Lung (tissue), 12 donors: ENCODE measurements around the gene HBD. TPM values are rescaled to one million over a fixed set of nuclear protein-coding genes. Genes with fewer than 3 reads are reported as not detected.

Experiments used
- ATAC-seq: fragments of 200-7000 bp; cut with Tn5 transposase; one replicate; pipeline ENCODE4 v1.9.1; 2020; ENCODE audit warnings: moderate number of reproducible peaks; ENCODE audit not compliant: insufficient read depth, low FRiP score
- DNase-seq, 3 donors: peaks; one replicate each; pipeline ENCODE4 v3.0.0-alpha.2; 2013 to 2017
- H3K27ac ChIP-seq, 2 donors: one replicate each; pipeline ENCODE4 v1.5.1; 2013; ENCODE audit warnings: mild to moderate bottlenecking in 2 of 2, moderate library complexity in 2 of 2, control low read depth in 1 of 2, inconsistent platforms in 1 of 2, low read depth in 1 of 2, low read length in 1 of 2
- H3K27me3 ChIP-seq, 3 donors: one replicate each; pipeline ENCODE4 v1.5.1; 2013; ENCODE audit warnings: low read length in 2 of 3; ENCODE audit not compliant: control insufficient read depth in 3 of 3, insufficient read depth in 3 of 3
- H3K36me3 ChIP-seq, 4 donors: one replicate each; pipeline ENCODE4 v1.5.1; 2013; ENCODE audit warnings: low read length in 4 of 4, mild to moderate bottlenecking in 1 of 4, moderate library complexity in 1 of 4; ENCODE audit not compliant: control insufficient read depth in 4 of 4, insufficient read depth in 4 of 4
- H3K4me1 ChIP-seq, 5 donors: one replicate each; pipeline ENCODE4 v1.5.1; 2013; ENCODE audit warnings: low read length in 5 of 5, mild to moderate bottlenecking in 2 of 5, moderate library complexity in 1 of 5; ENCODE audit not compliant: control insufficient read depth in 5 of 5, insufficient read depth in 5 of 5
- H3K4me3 ChIP-seq: one replicate; pipeline ENCODE4 v1.5.1; 2013; ENCODE audit warnings: mild to moderate bottlenecking, control low read depth, moderate library complexity
- H3K9ac ChIP-seq, 2 donors: one replicate each; pipeline ENCODE4 v1.5.1; 2013; ENCODE audit warnings: low read length in 2 of 2, control low read depth in 1 of 2; ENCODE audit not compliant: insufficient read depth in 1 of 2
- H3K9me3 ChIP-seq, 4 donors: one replicate each; pipeline ENCODE4 v1.5.1; 2013; ENCODE audit warnings: low read length in 3 of 4, mild to moderate bottlenecking in 1 of 4, moderate library complexity in 1 of 4; ENCODE audit not compliant: control insufficient read depth in 4 of 4, insufficient read depth in 3 of 4
- CTCF ChIP-seq: IDR thresholded peaks from 2 replicates; pipeline ENCODE4 v1.5.1; 2012; ENCODE audit warnings: mild to moderate bottlenecking; ENCODE audit errors: control extremely low read depth, extremely low read depth
- WGBS, 2 donors: extraction: QIAGEN DNeasy Blood & Tissue Kit; methylation state at CpG; one replicate each; pipeline ENCODE4 v1.1.7; 2013; 5-methylcytosine and 5-hydroxymethylcytosine counted together
- polyA plus RNA-seq, 2 donors: library from polyadenylated mRNA; stranded (reverse); fragments of 200-250 nt; gene quantifications; one replicate each; pipeline ENCODE4 v1.2.1, GENCODE V29; 2013
- total RNA-seq, 2 donors: library from RNA; depleted of rRNA in 1 of 2; stranded (reverse); fragments of >200 nt in 1 of 2; gene quantifications; one replicate each; pipeline ENCODE4 v1.2.1, GENCODE V29; 2014 to 2021
- donor health status: control.
- donor health status: control.
- donor health status: Bipolar disorder and iron deficiency.
- donor health status: healthy.
- donor health status: DM: yes; HTN: yes; CAD: no.

The HBD gene
- total and polyA plus RNA-seq, 4 donors = 0.24 to 1.1 (median 0.66) TPM; not detected in 1

GRCh38 chr11:5274395-5274794 is 40.1 kb upstream of the HBD start:
- DNase-seq (no peak), ATAC-seq (no peak)
- TF ChIP-seq CTCF = no peak
- Histone ChIP-seq H3K4me1 (no peaks in the 10 kb centered on the region), H3K4me3 (no peak overlapping the region), H3K9ac (no peak overlapping the region), H3K9me3 (no peaks in the 10 kb centered on the region), H3K27me3 (no peaks in the 10 kb centered on the region), H3K27ac (no peak overlapping the region), H3K36me3 (no peaks in the 10 kb centered on the region)
- WGBS, 2 donors = 73 to 88% methylated on average over 5 of the region's 5 CpGs

- ATAC-seq = no peak
- 68 to 84% methylated on average over 4 of the region's 4 CpGs for WGBS, 2 donors
- no peaks in the 10 kb centered on the region for H3K36me3 ChIP-seq
- no peak for DNase-seq
- no peaks in the 10 kb centered on the region for H3K9me3 ChIP-seq
- no peaks in the 10 kb centered on the region for H3K4me1 ChIP-seq
- no peak overlapping the region for H3K9ac ChIP-seq
- no peak overlapping the region for H3K4me3 ChIP-seq
- no peak for TF ChIP-seq CTCF
- no peak overlapping the region for H3K27ac ChIP-seq
- no peaks in the 10 kb centered on the region for H3K27me3 ChIP-seq
Measured at GRCh38 chr11:5272395-5273017, 38.2 kb upstream of the HBD start.

GRCh38 chr11:5269715-5270147 is 35.4 kb upstream of the HBD start, which contains the start of gene HBE1:
Gene HBE1 (minus strand): TSS chr11:5269945. CDS start chr11:5269890, 55 bp downstream.
- WGBS, 2 donors = 58 to 73% methylated on average over 4 of the region's 4 CpGs

More at GRCh38 chr11:5269715-5270147, 35.4 kb upstream of the HBD start, which contains the start of gene HBE1:
- H3K4me3 ChIP-seq = no peak within 1 kb of the TSS
- H3K27ac ChIP-seq = no peak within 1 kb of the TSS
- no peak for TF ChIP-seq CTCF
- no peaks in the 10 kb centered on the region for H3K27me3 ChIP-seq
- DNase-seq (no peak), ATAC-seq (no peak)
- no peak within 1 kb of the TSS for H3K9ac ChIP-seq
- no peaks in the 10 kb centered on the region for H3K9me3 ChIP-seq
- no peaks in the 10 kb centered on the region for H3K36me3 ChIP-seq
- H3K4me1 ChIP-seq = no peaks in the 10 kb centered on the region
